Loucy (cell line): ENCODE results near the gene SYNC.
"Not testable (repeated sequence)": the region's sequence is repeated elsewhere in the genome, so short reads cannot be mapped to it uniquely, and the experiment has no call there.

Experiments
- H2AFZ ChIP-seq: fragments of 200-600 bp; sonication (generic); 2 replicates; pipeline ENCODE4 v1.6.0; 2016; ENCODE audit warnings: antibody characterized with exemption, mild to moderate bottlenecking, low read length, moderate library complexity
- H3F3A ChIP-seq: fragments of 200-600 bp; 2 replicates; pipeline ENCODE4 v1.6.0; 2016; ENCODE audit warnings: antibody characterized with exemption, low read depth, mild to moderate bottlenecking
- H3K27me3 ChIP-seq: fragments of 200-600 bp; sonication (generic); 2 replicates; pipeline ENCODE4 v1.6.1; 2014; ENCODE audit warnings: low read length, mild to moderate bottlenecking; ENCODE audit not compliant: insufficient read depth, poor library complexity, severe bottlenecking
- H3K36me3 ChIP-seq: fragments of 200-600 bp; sonication (generic); 2 replicates; pipeline ENCODE4 v1.6.1; 2016; ENCODE audit warnings: low read length; ENCODE audit not compliant: insufficient read depth
- H3K4me1 ChIP-seq: fragments of 200-600 bp; sonication (generic); 2 replicates; pipeline ENCODE4 v1.5.1; 2014; ENCODE audit warnings: low read length, mild to moderate bottlenecking; ENCODE audit not compliant: insufficient read depth, poor library complexity, severe bottlenecking
- H3K4me2 ChIP-seq: fragments of 200-600 bp; sonication (generic); 2 replicates; pipeline ENCODE4 v1.6.0; 2014; ENCODE audit warnings: antibody characterized with exemption, low read length, low read depth, mild to moderate bottlenecking; ENCODE audit not compliant: poor library complexity, severe bottlenecking
- H3K4me3 ChIP-seq: fragments of 200-600 bp; sonication (generic); 2 replicates; pipeline ENCODE4 v1.5.1; 2014; ENCODE audit warnings: low read length, mild to moderate bottlenecking, mixed read lengths; ENCODE audit not compliant: poor library complexity, severe bottlenecking
- H3K79me2 ChIP-seq: fragments of 200-600 bp; sonication (generic); 2 replicates; pipeline ENCODE4 v1.6.1; 2014; ENCODE audit warnings: low read length; ENCODE audit not compliant: insufficient read depth
- H3K9ac ChIP-seq: fragments of 200-600 bp; sonication (generic); 2 replicates; pipeline ENCODE4 v1.6.0; 2014; ENCODE audit warnings: mild to moderate bottlenecking, low read depth, low read length, moderate library complexity; ENCODE audit not compliant: poor library complexity, severe bottlenecking
- H3K9me2 ChIP-seq: fragments of 200-600 bp; sonication (generic); replicated peaks from 2 replicates; pipeline ENCODE4 v1.6.1; 2016; ENCODE audit warnings: low read depth, low read length, mixed read lengths
- H3K9me3 ChIP-seq: fragments of 200-600 bp; sonication (generic); 2 replicates; pipeline ENCODE4 v1.6.1; 2014; ENCODE audit warnings: mild to moderate bottlenecking, antibody characterized with exemption, low read length, low read depth; ENCODE audit not compliant: insufficient read depth
- H4K20me1 ChIP-seq: fragments of 200-600 bp; sonication (generic); 2 replicates; pipeline ENCODE4 v1.6.0; 2014; ENCODE audit warnings: antibody characterized with exemption, low read length, mild to moderate bottlenecking; ENCODE audit not compliant: insufficient read depth, poor library complexity, severe bottlenecking
- EZH2phosphoT487 ChIP-seq: fragments of 200-600 bp; IDR thresholded peaks from 2 replicates; pipeline ENCODE4 v1.6.1; 2018; ENCODE audit warnings: antibody characterized with exemption, mild to moderate bottlenecking, moderate library complexity, borderline replicate concordance
- TF ChIP-seq, protein P1 (sequence below): fragments of 200-600 bp; sonication (generic); conservative IDR thresholded peaks from 2 replicates; pipeline ENCODE4 v1.5.1; 2014; ENCODE audit warnings: mild to moderate bottlenecking, antibody characterized with exemption, low read length

SYNC gene

DNA sequence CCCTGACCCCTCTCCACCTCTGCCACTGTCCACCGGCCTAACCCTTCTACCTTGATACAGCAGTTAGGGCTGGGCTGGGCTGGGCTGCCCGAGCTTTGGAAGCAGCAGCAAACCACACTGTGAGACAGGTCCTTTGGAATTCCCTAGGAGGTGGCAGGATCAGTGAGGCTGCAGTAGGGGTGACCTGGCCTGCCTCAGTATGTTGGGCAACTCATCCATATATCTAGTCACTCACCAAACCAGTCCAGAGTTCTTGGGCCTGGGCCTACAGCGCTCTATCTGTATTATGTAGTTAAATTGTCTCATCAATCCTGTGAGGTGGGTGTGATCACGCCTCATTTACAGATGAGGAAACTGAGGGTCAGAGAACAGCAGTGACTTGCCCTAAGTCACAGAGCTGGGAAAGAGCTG is 13.3 kb upstream of the SYNC start:
- H3K4me1 ChIP-seq, result peaks cover 15% of the 10 kb centered on the region
- H3K27me3 ChIP-seq, result no peaks in the 10 kb centered on the region
- H3K4me3 ChIP-seq, result no peak overlapping the region
- H3F3A ChIP-seq, result no peaks in the 10 kb centered on the region
- peak overlapping the region; percentile 70; the same call in 1 of the 2 replicates for H2AFZ ChIP-seq
- no peaks in the 10 kb centered on the region for H3K36me3 ChIP-seq
- H3K79me2 ChIP-seq, result no peaks in the 10 kb centered on the region
- no peaks in the 10 kb centered on the region for H4K20me1 ChIP-seq
- no peaks in the 10 kb centered on the region for H3K9me2 ChIP-seq
- no peak overlapping the region for H3K9ac ChIP-seq
- no peak for TF ChIP-seq EZH2phosphoT487
- TF ChIP-seq, protein P1, sequence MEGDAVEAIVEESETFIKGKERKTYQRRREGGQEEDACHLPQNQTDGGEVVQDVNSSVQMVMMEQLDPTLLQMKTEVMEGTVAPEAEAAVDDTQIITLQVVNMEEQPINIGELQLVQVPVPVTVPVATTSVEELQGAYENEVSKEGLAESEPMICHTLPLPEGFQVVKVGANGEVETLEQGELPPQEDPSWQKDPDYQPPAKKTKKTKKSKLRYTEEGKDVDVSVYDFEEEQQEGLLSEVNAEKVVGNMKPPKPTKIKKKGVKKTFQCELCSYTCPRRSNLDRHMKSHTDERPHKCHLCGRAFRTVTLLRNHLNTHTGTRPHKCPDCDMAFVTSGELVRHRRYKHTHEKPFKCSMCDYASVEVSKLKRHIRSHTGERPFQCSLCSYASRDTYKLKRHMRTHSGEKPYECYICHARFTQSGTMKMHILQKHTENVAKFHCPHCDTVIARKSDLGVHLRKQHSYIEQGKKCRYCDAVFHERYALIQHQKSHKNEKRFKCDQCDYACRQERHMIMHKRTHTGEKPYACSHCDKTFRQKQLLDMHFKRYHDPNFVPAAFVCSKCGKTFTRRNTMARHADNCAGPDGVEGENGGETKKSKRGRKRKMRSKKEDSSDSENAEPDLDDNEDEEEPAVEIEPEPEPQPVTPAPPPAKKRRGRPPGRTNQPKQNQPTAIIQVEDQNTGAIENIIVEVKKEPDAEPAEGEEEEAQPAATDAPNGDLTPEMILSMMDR, result no peak
- H3K4me2 ChIP-seq, result no peak overlapping the region
- H3K9me3 ChIP-seq, result no peaks in the 10 kb centered on the region

DNA sequence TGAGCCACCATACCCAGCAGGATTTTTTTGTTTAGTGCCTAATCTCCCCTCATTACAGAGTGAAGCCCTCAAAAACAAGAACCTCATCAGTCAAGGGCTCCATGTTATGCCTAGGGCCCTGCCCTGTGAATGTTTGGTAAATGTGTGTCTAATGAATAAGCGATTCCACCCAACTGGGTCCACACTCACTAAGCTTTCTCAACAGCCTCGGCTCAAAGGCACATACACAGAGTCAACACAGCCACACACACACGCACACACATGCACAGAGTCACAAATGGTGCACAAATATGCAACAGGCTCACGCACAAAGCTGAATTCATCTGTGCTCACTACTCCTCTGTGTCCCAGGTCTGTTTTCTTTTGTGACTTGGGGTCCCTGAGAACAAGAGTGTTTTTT is 11.7 kb upstream of the SYNC start:
- TF ChIP-seq, protein P1, result no peak
- no peak for TF ChIP-seq EZH2phosphoT487
- Histone ChIP-seq H3K4me3 (no peak overlapping the region), H3K36me3 (no peaks in the 10 kb centered on the region), H3K9ac (no peak overlapping the region), H3F3A (no peaks in the 10 kb centered on the region), H4K20me1 (no peaks in the 10 kb centered on the region), H3K9me3 (no peaks in the 10 kb centered on the region), H3K79me2 (no peaks in the 10 kb centered on the region), H3K4me1 (peaks cover 15% of the 10 kb centered on the region), H3K4me2 (no peak overlapping the region), H3K27me3 (no peaks in the 10 kb centered on the region), H3K9me2 (no peaks in the 10 kb centered on the region), H2AFZ (no peak overlapping the region)

DNA sequence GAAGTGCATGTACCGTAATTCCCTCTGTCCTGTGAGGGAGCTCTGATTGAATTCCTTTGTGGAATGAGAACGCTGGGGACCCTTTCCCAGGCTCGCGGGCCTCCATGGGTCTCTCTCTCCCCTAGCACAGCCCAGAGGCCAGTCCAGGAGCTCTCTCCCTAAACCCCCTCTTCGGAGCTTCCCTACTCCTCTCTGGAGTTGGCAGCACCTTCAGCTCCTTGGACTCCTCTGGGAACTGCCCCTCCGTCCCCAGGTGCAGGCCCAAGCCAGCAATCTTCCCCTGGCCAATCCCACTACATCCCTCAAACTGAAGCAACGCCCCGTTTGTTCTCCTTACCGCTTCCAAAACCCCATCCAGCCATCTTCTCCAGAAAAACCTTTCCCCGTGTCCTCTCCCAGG is 10.5 kb upstream of the SYNC start:
- Histone ChIP-seq H3K79me2 (no peaks in the 10 kb centered on the region), H3K4me2 (no peak overlapping the region), H3K4me3 (no peak overlapping the region), H4K20me1 (no peaks in the 10 kb centered on the region), H3K9me3 (no peaks in the 10 kb centered on the region), H3K4me1 (peaks cover 15% of the 10 kb centered on the region), H3F3A (no peaks in the 10 kb centered on the region), H3K9ac (no peak overlapping the region), H2AFZ (no peak overlapping the region), H3K36me3 (no peaks in the 10 kb centered on the region), H3K27me3 (no peaks in the 10 kb centered on the region), H3K9me2 (no peaks in the 10 kb centered on the region)
- TF ChIP-seq, protein P1, result no peak
- TF ChIP-seq EZH2phosphoT487, result no peak

DNA sequence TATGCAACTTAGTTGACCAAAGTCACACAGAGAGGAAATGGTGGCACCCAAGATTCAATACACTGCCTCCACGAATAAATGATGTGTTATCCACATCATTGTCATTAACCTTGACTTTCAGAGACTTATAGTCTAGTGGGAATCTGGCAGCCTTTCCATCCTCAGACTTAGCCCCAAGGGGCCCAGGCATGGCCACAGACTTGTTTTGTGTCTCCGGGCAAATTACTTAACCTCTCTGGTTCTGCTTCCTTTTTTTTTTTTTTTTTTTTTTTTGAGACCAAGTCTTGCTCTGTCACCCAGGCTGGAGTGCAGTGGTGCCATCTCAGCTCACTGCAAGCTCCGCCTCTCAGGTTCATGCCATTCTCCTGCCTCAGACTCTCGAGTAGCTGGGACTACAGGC is 8.7 kb upstream of the SYNC start:
- H3K9me2 ChIP-seq, H2AFZ ChIP-seq, H4K20me1 ChIP-seq, H3K4me2 ChIP-seq, H3K9me3 ChIP-seq, H3K36me3 ChIP-seq, H3K4me3 ChIP-seq, H3K9ac ChIP-seq, H3K79me2 ChIP-seq, H3F3A ChIP-seq, H3K27me3 ChIP-seq, H3K4me1 ChIP-seq: not testable (repeated sequence)
